GM12874 (cell line): Measurements from ENCODE around the gene PCDH20.

Experiments used
- TF ChIP-seq, protein P1 (sequence below): IDR thresholded peaks from 2 replicates; pipeline ENCODE4 v1.5.1; 2011; ENCODE audit warnings: low read depth, mild to moderate bottlenecking, control low read depth, low read length, moderate library complexity; ENCODE audit not compliant: insufficient read depth

The PCDH20 gene

DNA sequence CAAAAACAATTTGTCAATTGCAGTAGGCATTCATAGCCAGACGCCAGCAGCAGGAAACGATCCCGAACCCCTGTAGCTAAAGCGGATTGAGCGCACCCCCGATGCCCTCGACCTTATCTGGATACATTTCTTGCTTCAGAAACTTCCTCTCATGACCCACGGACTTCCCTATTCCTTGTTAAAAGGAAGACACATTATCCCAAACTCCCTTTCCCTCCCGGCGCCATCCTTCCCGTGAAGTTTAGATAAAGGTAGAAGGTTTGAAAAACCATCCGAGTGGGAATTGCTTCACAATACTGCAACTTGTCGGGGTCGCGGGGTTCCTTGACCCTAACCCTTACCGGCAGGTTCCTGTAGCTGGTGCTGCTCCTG, 977 bp downstream of the PCDH20 start:
- TF ChIP-seq, protein P1, sequence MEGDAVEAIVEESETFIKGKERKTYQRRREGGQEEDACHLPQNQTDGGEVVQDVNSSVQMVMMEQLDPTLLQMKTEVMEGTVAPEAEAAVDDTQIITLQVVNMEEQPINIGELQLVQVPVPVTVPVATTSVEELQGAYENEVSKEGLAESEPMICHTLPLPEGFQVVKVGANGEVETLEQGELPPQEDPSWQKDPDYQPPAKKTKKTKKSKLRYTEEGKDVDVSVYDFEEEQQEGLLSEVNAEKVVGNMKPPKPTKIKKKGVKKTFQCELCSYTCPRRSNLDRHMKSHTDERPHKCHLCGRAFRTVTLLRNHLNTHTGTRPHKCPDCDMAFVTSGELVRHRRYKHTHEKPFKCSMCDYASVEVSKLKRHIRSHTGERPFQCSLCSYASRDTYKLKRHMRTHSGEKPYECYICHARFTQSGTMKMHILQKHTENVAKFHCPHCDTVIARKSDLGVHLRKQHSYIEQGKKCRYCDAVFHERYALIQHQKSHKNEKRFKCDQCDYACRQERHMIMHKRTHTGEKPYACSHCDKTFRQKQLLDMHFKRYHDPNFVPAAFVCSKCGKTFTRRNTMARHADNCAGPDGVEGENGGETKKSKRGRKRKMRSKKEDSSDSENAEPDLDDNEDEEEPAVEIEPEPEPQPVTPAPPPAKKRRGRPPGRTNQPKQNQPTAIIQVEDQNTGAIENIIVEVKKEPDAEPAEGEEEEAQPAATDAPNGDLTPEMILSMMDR: no peak

GRCh38 chr13:61413572-61414535, 1.8 kb downstream of the PCDH20 start:
- TF ChIP-seq, protein P1: no peak

- TF ChIP-seq, protein P1: peak; percentile 31; the same call in 1 of the 2 replicates
Measured at GRCh38 chr13:61410669-61411297, 4.9 kb downstream of the PCDH20 start.

DNA sequence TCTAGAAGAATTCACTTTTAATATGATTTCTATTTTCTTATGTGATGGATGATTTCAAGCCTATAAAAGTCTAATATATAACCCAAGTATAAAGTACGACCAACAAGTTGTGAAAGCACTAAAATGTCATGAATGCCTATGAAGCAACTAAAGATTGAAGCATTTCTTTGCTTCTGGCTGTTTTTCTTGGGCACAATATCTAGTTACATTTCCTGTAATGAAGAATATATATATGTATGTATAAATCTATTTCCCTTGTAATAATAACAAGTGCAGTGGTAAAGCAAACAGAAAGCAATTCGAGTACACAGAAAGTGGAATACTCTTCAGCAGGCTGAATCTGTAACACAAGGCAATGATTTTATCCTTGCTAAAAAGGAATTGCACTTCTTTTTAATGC, 5.4 kb downstream of the PCDH20 start:
- TF ChIP-seq, protein P1: no peak

DNA sequence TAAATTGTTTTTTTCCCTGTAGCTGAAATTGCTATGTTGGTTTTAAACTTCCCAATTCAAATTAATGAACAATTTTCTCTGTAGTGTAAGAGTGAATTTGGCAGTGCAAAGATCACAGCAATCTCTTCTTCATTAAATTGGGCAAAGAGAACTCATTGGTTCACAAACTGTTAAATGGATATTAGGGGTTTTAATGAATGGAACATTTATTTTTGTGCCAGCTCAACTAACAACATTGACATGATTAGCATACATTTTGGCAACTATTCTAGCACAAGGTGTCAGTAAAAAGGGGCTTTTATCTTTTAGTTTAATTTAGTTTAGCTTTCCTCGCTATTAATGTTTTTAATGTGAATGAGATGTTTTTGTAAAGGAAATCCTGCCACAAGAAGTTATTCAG, 7.1 kb downstream of the PCDH20 start:
- TF ChIP-seq, protein P1: no peak

GRCh38 chr13:61406275-61406674, 9.4 kb downstream of the PCDH20 start:
- TF ChIP-seq, protein P1: no peak

GRCh38 chr13:61396121-61396520, 19.5 kb downstream of the PCDH20 start:
- TF ChIP-seq, protein P1: no peak
